GM18873 (cell line): ENCODE data around the gene PTCH2.
"Not testable (repeated sequence)": the region's sequence is repeated elsewhere in the genome, so short reads cannot be mapped to it uniquely, and the experiment has no call there.

Experiments used
- ATAC-seq: cut with Tn5 transposase; IDR thresholded peaks from one replicate; pipeline ENCODE4 v1.9.1; 2021; ENCODE audit warnings: mild to moderate bottlenecking, moderate library complexity, moderate number of reproducible peaks; ENCODE audit not compliant: unreplicated experiment, low FRiP score

PTCH2 gene

DNA sequence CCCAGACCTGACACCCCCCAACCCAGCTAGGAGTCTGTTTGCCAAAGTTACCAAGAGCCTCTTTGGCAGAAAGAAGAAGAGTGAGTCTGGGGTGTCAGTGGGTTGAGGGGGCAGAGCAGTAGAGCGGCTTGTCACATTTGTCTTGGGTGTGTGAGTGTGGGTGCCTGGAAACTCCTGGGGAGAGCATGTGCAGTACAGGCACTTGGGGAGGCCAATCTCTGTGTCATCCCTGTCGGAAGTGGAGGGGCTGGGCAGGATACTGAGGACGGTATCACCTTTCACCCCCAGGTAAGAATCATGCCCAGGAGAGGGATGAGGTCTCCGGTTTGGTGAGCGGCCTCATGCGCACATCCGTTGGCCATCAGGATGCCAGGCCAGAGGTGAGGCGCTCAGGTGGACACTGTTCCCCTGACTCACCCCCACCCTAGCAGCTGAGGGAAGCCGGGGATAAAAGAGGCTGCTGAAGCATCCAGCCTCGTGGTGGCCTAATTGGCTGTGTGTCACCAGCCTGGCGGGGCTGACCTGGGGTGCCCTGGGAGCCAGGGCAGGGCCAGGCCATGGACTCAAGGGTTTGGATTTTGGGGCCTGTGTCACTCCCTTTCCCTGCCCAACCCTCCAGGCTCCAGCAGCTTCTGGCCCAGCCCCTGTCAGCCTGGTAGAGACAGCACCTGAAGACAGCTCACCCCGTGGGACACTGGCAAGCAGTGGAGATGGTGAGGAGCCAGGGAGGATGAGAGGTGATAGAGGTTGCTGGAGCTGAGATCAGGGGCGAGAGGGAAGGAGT, 39.5 kb downstream of the PTCH2 start:
- ATAC-seq = no peak

DNA sequence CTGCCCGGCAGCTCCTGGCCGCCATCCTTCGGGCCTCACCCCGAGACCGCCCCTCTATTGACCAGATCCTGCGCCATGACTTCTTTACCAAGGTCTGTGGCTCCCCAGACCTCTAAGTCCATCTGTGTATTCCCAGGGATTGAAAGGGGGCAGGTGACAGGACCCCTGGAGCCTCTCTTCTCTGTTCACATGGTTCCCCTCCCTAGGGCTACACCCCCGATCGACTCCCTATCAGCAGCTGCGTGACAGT, 40.1 kb downstream of the PTCH2 start:
- ATAC-seq = no peak

GRCh38 chr1:44802306-44803061, 40.6 kb downstream of the PTCH2 start:
- ATAC-seq = no peak

- ATAC-seq = no peak
Measured at GRCh38 chr1:44801491-44802305, 41.4 kb downstream of the PTCH2 start.

- ATAC-seq = peak; percentile 67
Measured at GRCh38 chr1:44799770-44800584, 43.1 kb downstream of the PTCH2 start, which contains the start of gene PLK3. Gene PLK3 (plus strand): TSS chr1:44800377. CDS start chr1:44800464, 87 bp downstream.

- ATAC-seq = no peak
Measured at GRCh38 chr1:44798481-44799365, 44.3 kb downstream of the PTCH2 start.

- not testable (repeated sequence) for ATAC-seq
Measured at GRCh38 chr1:44797886-44798285, 45.2 kb downstream of the PTCH2 start.

- no peak for ATAC-seq
Measured at GRCh38 chr1:44792736-44793502, 50.1 kb downstream of the PTCH2 start.

DNA sequence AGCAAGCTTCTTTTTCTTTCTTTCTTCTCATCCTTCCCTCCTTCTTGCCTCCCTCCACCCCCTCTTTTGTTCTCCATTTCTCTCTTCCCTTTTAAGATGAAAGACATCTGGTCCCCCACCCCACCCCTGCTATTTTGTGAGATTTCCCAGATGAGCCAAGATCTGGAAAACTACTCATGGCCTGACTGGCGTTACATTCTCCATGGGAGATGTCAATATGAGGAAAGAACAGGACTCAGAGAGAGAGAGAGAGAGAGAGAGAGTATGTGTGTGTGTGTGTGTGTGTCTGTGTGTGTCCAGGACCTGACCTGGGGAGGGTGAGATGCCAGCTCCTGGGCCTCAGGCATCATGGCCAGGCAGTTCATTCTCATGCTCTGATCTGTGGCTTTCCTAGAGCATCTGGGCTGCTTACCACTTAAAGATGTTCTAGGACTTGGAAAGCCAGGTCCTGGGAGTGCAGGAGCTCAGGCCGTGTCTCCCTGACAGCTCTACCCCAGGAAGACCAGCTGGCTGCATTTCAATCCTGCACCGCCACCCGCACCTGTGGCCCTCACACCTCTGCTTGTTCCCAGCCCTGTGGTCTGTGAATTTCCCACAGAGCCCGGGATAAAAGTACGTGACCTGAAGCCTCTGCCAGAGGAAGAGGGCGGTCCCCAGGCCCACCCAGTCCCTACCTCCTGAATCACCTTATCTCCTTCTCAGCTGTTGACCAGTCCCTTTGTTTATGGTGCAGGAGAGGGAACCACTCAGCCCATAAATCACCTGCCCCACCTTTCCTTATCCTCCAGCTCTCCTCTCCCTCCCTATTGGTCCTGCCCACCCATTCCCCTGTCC, 51.9 kb downstream of the PTCH2 start:
- no peak for ATAC-seq

DNA sequence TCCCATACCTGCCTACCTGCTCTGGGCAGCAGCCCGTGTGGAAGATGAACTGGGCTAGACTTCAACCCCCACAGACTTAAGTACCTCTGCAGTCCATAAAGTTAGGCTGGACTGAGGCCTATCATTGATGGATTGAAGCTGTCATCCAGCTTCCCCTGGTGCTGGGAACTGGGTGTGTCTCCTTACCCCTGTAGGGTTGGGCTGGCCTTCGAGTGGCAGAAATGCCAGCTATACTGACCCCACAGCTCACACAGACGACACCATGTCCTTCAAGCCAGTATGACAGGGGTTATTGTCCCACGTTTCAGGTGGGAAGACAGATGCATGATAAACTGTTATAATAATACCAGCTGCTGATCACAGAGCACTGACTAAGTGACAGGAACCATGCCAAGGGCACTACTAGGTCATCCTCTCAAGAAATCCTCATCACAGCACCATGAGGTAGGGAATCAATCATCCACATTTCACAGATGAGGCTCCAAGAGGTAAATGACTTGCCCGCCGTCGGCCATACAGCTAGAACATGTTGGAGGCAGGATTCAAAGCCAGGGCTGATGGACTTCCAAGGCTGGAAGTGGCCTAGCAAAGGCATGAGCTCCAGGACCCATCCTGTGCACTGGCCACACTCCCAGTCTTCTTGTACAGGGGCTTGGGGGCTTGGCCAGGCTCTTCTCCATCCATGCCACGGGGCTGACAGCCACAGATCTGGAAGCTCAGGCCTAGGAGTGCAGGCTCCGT, 54.8 kb downstream of the PTCH2 start, which contains the start of gene BEST4:
Gene BEST4 (minus strand): TSS at position 51 of the 741 bp plus-strand sequence. CDS start 465 bp downstream, outside the sequence.
- ATAC-seq = no peak

DNA sequence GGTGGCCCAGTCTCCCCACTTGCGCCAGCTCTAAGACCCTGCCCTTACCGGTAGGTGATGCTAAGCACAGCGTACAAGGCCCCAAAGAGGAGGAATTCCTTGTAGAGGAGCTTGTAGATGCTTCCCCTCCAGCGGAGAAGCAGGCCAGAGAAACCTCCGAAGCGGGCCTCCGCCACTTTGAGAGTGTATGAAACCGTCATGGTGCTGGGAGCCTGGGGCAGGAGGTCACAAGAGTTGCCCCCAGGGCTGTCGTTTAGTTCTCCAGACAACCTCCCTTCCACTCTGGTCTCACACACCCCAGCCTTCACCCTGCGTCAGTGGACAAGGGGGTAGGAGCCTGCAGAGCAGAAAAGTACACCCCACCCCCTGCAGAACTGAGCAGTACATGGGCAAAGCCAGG, 55.5 kb downstream of the PTCH2 start:
- no peak for ATAC-seq

DNA sequence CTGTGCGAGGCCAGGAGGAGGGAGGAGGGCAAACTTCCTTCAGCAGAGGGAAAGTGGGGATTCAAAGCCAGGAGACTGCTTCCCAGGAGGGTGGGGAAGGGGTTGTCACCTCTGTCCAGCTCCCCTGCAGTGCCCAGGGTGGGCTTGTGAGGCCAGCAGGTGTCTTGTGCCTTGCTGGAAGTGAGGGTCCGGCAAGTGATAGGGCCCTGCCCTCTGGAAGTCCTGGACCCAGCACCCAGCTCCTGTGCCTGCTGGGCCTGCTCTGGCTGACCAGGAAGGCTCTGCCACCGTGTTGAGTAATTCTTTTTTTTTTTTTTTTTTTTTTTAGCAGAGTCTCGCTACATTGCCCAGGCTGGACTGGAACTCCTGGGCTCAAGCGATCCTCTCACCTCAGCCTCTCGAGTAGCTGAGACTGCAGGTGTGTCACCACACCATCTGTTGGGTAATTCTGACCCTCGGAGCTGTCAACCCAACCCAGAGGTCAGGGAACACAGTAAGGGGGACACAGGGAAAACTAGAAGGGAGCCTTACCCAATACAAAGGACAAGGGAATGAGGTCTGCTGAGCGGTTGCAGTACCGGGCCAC, 56.1 kb downstream of the PTCH2 start:
- no peak for ATAC-seq

DNA sequence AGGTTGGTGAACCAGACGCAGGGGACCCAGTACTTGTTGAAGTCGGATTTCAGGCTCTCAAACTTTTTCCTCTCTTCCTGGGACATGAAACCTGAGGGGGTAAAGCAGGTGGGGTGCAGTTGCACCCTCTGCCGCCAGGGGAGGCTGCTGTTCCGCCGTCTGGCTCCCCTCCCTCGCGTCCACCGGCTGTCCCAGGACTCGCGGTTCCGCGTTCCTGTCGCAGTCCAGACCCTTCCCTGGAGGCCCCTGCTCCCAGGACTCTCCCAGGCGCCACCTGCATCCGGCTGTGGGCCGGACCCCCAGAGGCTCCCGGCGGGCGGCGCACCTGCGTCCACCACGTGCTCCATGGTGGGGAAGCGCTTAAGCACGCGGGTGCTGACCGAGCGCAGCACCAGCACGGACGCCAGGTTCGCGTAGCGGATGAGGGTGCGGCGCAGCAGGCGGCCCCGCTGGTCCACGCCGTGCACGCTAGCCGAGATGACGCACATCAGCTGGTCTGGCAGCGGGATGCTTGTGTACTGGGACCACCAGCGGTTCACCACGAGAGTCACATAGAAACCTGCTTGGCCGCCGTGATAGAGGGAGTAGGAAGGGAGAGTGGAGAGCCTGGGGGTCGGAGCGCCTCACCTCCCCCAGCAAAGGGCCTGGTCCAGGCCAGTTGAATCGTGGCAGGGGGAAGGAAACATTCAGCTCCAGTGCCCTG, 56.8 kb downstream of the PTCH2 start:
- ATAC-seq = peak; percentile 42

- ATAC-seq = no peak
Measured at GRCh38 chr1:44785501-44786137, 57.4 kb downstream of the PTCH2 start.

DNA sequence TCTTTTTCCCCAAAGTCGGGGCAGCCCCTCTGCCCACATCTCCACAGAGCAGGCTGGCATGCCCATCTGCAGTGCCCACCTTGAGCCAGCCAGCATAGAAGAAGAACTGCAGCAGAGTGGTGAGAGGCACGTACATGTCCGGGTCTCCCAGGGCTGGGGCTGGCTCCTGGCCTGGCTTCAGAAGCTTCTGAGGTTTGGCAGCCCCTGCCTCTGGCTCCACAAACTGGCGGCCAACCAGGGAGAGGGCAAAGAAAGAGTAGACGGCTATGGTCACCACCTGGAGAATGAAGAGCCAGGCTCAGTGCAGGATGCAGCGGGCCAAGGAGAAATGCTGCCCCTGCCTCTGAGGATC, 58.0 kb downstream of the PTCH2 start:
- ATAC-seq = no peak
